ENCODE results near the gene CYP4A11.
"Not testable (repeated sequence)": the region's sequence is repeated elsewhere in the genome, so short reads cannot be mapped to it uniquely, and the experiment has no call there.

The CYP4A11 gene

DNA sequence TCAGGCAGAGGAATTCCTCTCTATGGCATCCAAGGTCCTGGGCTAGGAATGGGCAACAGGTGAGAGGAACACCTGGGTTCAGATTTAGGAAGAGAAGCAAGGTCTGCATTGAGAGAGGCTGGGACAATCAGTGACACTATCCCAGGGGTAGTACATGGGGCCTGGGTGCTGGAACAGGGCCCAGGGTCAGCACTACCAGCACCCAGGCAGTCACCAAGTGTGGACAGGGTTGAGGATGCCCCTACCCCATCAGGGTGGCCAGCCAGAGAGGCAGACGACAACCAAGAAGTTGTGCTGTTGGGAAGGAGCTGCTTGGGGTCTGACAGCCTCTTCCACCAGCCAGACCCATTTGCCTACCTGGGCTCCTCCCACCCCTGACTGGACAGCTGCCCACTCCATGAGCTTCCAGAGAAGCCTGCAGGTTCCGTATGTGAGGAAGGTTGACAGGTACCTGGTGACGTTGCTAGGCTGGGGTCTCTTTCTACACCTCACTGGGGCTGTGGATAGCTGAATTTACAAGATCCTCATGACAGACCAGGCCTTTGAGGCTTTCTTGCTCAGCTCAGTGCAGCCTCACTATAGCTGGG lies 13.9 kb downstream of the CYP4A11 start:
- DNase-seq (ENCODE audit: low spot score): no peak

DNA sequence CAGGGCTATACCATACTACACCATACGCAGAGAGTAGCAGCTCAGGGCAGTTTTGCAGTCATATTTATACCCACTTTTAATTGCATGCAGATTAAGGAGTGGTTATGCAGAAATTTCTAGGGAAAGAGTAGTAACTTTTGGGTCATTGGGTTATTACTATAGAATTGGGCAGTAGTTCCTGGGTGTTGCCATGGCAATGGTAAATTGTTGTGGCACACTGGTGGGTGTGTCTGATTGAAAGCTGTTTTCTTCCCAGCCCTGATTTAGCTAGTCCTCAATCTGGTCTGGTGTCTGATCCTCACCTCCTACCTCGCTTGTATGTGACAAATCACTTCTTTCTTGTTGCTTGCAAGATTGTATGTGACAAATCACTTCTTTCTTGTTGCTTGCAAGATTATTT lies 30.5 kb downstream of the CYP4A11 start:
- DNase-seq (ENCODE audit: low spot score): no peak

DNA sequence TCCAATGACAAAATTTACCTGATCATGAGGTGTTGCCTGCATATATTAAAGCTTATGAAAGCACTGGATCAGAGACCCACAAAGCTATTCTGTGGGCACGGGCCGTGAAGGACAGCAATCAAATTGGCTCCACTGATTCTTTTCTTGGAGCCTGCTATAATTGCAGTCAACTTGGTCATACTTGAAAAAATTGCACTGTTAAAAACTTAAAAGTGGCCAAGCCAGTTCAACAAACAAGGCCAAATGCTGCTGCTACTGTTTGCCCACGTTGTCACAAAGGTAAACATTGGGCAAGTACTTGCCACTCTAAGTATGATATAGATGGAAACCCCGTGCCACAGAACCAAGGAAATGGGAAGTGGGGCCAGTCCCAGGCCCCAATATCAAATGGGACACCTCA lies 37.8 kb downstream of the CYP4A11 start:
- no peak for DNase-seq (ENCODE audit: low spot score)

DNA sequence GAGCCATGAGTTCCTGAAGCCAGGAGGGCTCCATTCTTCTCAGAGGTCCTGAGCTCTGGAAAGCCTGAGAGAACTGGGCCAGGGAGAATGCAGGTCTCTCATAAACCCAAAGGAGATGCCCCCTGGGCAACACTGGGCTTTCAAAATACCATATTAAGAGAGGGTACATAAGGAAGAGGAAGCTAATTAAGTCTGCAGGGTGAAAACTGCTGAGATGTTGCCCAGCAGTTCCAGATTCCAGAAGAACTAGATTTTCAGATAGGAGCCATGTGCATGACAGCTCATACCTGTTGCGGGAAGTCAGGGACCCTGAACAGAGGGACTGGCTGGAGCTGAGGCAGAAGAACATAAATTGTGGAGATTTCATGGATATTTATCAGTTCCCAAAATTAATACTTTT lies 40.9 kb downstream of the CYP4A11 start:
- no peak for DNase-seq (ENCODE audit: low spot score)

DNA sequence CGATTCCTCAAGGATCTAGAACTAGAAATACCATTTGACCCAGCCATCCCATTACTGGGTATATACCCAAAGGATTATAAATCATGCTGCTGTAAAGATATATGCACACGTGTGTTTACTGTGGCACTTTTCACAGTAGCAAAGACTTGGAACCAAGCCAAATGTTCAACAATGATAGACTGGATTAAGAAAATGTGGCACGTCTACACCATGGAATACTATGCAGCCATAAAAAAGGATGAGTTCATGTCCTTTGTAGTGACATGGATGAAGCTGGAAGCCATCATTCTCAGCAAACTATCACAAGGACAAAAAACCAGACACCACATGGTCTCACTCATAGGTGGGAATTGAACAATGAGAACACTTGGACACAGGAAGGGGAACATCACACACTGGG lies 59.6 kb downstream of the CYP4A11 start:
- DNase-seq (ENCODE audit: low spot score): not testable (repeated sequence)

All from AG20443 (cell line).